DOHH2 (cell line): Measurements from ENCODE around the gene FAM219B.

Experiments
- H3F3A ChIP-seq: fragments of 200-600 bp; sonication (generic), shearing (Covaris generic); 2 replicates; pipeline ENCODE4 v1.6.0; 2016; ENCODE audit warnings: antibody characterized with exemption, mild to moderate bottlenecking; ENCODE audit not compliant: control insufficient read depth, insufficient read depth
- H3K27ac ChIP-seq: fragments of 200-600 bp; sonication (generic); 2 replicates; pipeline ENCODE4 v1.5.1; 2014; ENCODE audit warnings: low read depth, mild to moderate bottlenecking, low read length, moderate library complexity
- H3K27me3 ChIP-seq: fragments of 200-600 bp; sonication (generic); 2 replicates; pipeline ENCODE4 v1.6.1; 2014; ENCODE audit warnings: mild to moderate bottlenecking, low read length, mixed read lengths; ENCODE audit not compliant: control insufficient read depth
- H3K36me3 ChIP-seq: fragments of 200-600 bp; sonication (generic); 2 replicates; pipeline ENCODE4 v1.6.1; 2014; ENCODE audit warnings: mild to moderate bottlenecking, low read length, moderate library complexity, mixed read lengths; ENCODE audit not compliant: control insufficient read depth
- H3K4me1 ChIP-seq: fragments of 200-600 bp; sonication (generic); 2 replicates; pipeline ENCODE4 v1.6.1; 2014; ENCODE audit warnings: mild to moderate bottlenecking, low read length, mixed read lengths; ENCODE audit not compliant: control insufficient read depth
- H3K4me2 ChIP-seq: fragments of 200-600 bp; sonication (generic); 2 replicates; pipeline ENCODE4 v1.6.0; 2014; ENCODE audit warnings: mild to moderate bottlenecking, low read length, moderate library complexity
- H3K4me3 ChIP-seq: fragments of 200-600 bp; sonication (generic); 2 replicates; pipeline ENCODE4 v1.5.1; 2014; ENCODE audit warnings: mild to moderate bottlenecking, low read length, mixed read lengths
- H3K79me2 ChIP-seq: fragments of 200-600 bp; sonication (generic); 2 replicates; pipeline ENCODE4 v1.6.1; 2014; ENCODE audit warnings: mild to moderate bottlenecking, low read length, mixed read lengths; ENCODE audit not compliant: control insufficient read depth
- H3K9me2 ChIP-seq: fragments of 200-600 bp; sonication (generic); replicated peaks from 2 replicates; pipeline ENCODE4 v1.6.1; 2014; ENCODE audit warnings: mild to moderate bottlenecking, low read length, mixed read lengths; ENCODE audit not compliant: control insufficient read depth
- H3K9me3 ChIP-seq: fragments of 200-600 bp; sonication (generic); 2 replicates; pipeline ENCODE4 v1.6.1; 2014; ENCODE audit warnings: antibody characterized with exemption, low read length, mixed read lengths; ENCODE audit not compliant: control insufficient read depth, insufficient read depth
- H4K20me1 ChIP-seq: fragments of 200-600 bp; sonication (generic); 2 replicates; pipeline ENCODE4 v1.6.0; 2014; ENCODE audit warnings: low read depth, mild to moderate bottlenecking, antibody characterized with exemption, low read length, moderate library complexity; ENCODE audit not compliant: control insufficient read depth, insufficient read depth
- EZH2phosphoT487 ChIP-seq: fragments of 200-600 bp; sonication (generic); IDR thresholded peaks from 2 replicates; pipeline ENCODE4 v1.6.1; 2017; ENCODE audit warnings: borderline replicate concordance, mild to moderate bottlenecking, antibody characterized with exemption, low read length, moderate library complexity, mixed read lengths
- TF ChIP-seq, protein P1 (sequence below): fragments of 200-600 bp; sonication (generic); IDR thresholded peaks from one replicate; pipeline ENCODE4 v1.5.1; 2014; ENCODE audit warnings: antibody characterized with exemption, mild to moderate bottlenecking, low read depth, low read length; ENCODE audit not compliant: poor library complexity, severe bottlenecking

Gene FAM219B

DNA sequence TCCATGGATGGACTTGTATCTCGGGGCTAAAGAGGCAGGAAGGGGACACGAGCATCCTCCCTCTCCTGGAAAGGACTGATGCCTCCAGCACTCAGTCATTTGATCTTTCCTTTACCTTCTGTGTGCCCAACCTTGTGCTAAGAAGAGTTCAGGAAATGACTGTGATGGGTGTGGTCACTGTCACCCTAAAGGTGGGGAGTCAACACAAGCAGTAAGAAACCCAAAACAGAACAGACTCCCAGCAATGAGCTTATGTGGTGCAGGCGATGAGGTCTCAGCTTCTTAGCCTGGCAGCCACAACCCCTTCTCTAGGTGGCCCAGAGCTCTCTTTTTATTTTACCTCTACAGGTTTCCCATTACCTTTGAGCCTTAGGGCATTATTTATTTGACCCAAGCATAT, 13.0 kb downstream of the FAM219B start:
- Histone ChIP-seq H3K27ac (no peak overlapping the region), H3F3A (0 out of 2 replicates have a peak, but pooled peaks cover 3% of the 10 kb centered on the region), H3K4me2 (no peak overlapping the region), H3K9me3 (no peaks in the 10 kb centered on the region), H3K27me3 (no peaks in the 10 kb centered on the region), H3K36me3 (peaks cover 55% of the 10 kb centered on the region), H3K4me1 (peaks cover 27% of the 10 kb centered on the region), H4K20me1 (no peaks in the 10 kb centered on the region), H3K9me2 (no peaks in the 10 kb centered on the region), H3K79me2 (peaks cover 14% of the 10 kb centered on the region), H3K4me3 (no peak overlapping the region)
- TF ChIP-seq, protein P1, sequence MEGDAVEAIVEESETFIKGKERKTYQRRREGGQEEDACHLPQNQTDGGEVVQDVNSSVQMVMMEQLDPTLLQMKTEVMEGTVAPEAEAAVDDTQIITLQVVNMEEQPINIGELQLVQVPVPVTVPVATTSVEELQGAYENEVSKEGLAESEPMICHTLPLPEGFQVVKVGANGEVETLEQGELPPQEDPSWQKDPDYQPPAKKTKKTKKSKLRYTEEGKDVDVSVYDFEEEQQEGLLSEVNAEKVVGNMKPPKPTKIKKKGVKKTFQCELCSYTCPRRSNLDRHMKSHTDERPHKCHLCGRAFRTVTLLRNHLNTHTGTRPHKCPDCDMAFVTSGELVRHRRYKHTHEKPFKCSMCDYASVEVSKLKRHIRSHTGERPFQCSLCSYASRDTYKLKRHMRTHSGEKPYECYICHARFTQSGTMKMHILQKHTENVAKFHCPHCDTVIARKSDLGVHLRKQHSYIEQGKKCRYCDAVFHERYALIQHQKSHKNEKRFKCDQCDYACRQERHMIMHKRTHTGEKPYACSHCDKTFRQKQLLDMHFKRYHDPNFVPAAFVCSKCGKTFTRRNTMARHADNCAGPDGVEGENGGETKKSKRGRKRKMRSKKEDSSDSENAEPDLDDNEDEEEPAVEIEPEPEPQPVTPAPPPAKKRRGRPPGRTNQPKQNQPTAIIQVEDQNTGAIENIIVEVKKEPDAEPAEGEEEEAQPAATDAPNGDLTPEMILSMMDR: no peak

DNA sequence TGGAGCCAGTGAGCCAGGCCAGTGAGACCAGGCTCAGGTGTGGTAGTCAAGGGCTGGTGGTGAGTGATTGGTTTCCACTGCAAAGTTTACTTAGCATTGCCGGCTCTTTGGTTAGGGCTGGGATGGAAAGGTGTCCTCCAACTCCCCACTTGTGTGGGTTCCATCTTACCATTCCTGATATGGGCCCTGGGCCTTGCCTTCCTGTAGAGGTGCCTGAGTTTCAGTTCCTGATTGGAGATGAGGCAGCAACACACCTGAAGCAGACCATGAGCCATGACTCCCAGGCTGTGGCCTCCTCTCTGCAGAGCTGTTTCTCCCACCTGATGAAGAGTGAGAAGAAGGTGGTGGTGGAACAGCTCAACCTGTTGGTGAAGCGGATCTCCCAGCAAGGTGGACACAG, 13.7 kb downstream of the FAM219B start:
- H3F3A ChIP-seq: 0 out of 2 replicates have a peak, but pooled peaks cover under 1% of the 10 kb centered on the region
- H3K9me3 ChIP-seq: no peaks in the 10 kb centered on the region
- H4K20me1 ChIP-seq: no peaks in the 10 kb centered on the region
- H3K27ac ChIP-seq: no peak overlapping the region
- H3K36me3 ChIP-seq: peaks cover 51% of the 10 kb centered on the region
- peaks cover 14% of the 10 kb centered on the region for H3K79me2 ChIP-seq
- H3K27me3 ChIP-seq: no peaks in the 10 kb centered on the region
- no peak overlapping the region for H3K4me3 ChIP-seq
- no peak overlapping the region for H3K4me2 ChIP-seq
- no peaks in the 10 kb centered on the region for H3K9me2 ChIP-seq
- peaks cover 27% of the 10 kb centered on the region for H3K4me1 ChIP-seq
- TF ChIP-seq, protein P1: no peak
- TF ChIP-seq EZH2phosphoT487: no peak

DNA sequence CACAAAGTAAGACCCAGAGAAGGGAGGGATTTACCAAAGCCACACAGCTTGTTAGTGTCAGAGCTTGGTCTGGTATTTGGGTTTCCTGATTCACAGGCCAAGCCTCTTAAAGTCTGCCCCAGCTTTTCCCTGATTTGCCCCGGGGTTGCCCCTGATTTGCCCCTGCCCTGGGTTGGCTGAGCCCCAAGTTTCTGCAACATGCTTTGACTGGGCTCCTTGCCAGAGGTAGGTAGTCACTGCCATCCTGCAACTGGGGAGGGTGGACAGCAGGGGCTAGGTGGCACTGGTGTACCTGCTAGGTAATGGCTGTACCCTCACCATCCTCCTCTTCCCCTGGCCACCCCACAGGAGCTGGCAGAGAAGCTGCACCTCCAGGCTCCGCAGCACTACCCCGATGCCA, 14.3 kb downstream of the FAM219B start:
- Histone ChIP-seq H4K20me1 (no peaks in the 10 kb centered on the region), H3K9me3 (no peaks in the 10 kb centered on the region), H3K27ac (no peak overlapping the region), H3K4me3 (no peak overlapping the region), H3K79me2 (peaks cover 14% of the 10 kb centered on the region), H3K4me2 (no peak overlapping the region), H3K27me3 (no peaks in the 10 kb centered on the region), H3F3A (no peaks in the 10 kb centered on the region), H3K4me1 (peaks cover 27% of the 10 kb centered on the region), H3K36me3 (peaks cover 45% of the 10 kb centered on the region), H3K9me2 (no peaks in the 10 kb centered on the region)
- TF ChIP-seq EZH2phosphoT487: no peak
- TF ChIP-seq, protein P1: no peak

DNA sequence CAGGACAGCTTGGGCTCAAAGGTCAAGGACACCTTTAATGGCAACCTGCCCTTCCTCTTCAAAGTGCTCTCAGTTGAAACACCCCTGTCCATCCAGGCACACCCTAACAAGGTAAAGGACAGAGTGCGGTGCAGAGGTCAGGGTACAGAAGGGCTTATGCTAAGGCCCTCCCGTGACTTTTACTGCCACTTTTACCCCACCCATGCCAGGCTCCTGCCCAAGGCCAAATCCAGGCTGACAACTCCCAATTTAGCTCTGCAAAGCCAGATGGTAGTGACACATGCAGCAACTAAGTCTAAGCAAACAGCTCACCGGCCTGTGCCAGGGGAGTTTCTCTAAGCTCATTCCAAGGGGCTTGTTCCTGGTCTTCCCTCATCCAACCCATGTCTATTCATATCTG, 15.2 kb downstream of the FAM219B start:
- Histone ChIP-seq H3F3A (no peaks in the 10 kb centered on the region), H4K20me1 (no peaks in the 10 kb centered on the region), H3K4me2 (no peak overlapping the region), H3K4me3 (0 out of 2 replicates have a peak overlapping the region, but pooled peaks have one; percentile 9), H3K9me2 (no peaks in the 10 kb centered on the region), H3K27ac (no peak overlapping the region), H3K36me3 (peaks cover 37% of the 10 kb centered on the region), H3K9me3 (no peaks in the 10 kb centered on the region), H3K79me2 (peaks cover 14% of the 10 kb centered on the region), H3K4me1 (peaks cover 27% of the 10 kb centered on the region), H3K27me3 (no peaks in the 10 kb centered on the region)
- TF ChIP-seq EZH2phosphoT487: no peak
- TF ChIP-seq, protein P1: no peak
